GM19099 (cell line): ENCODE results near the gene MEF2A.

ENCODE experiments used
- POLR2A ChIP-seq: IDR thresholded peaks from 3 replicates; pipeline ENCODE4 v1.6.1; 2011; ENCODE audit warnings: low read depth; ENCODE audit not compliant: insufficient read length; ENCODE audit errors: extremely low read depth

Gene MEF2A

GRCh38 chr15:99681990-99682389, 116.2 kb downstream of the MEF2A start:
- TF ChIP-seq POLR2A, result no peak

- no peak for TF ChIP-seq POLR2A
These were observed 116.7 kb downstream of the MEF2A start for GRCh38 chr15:99682455-99682854.

DNA sequence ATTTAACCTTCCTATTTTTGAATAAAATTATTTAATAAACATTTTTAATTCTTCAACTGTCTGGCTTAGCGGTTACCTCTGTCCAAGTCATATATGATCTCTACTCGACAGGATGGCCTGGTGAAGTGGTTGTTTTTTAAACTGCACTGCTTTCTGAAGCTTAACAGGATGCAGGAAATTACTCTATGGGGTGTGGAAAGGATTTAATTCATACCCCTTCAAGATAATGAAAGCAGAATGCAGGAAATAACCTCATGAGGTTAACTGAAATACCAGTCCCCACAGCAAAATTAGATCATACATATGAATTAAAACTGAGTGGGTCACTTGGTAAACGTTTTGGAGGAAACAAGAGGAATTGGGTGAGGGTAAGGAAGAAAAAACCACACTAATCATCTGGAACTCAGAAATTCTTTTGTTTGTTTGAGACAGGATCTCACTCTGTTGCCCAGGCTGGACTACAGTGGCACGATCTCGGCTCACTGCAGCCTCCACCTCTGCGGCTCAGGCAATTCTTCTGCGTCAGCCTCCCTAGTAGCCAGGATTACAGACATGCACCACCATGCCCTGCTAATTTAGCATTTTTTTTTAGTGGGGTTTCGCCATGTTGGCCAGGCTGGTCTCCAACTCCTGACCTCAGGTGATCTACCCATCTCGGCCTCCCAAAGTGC, 117.4 kb downstream of the MEF2A start:
- no peak for TF ChIP-seq POLR2A

- no peak for TF ChIP-seq POLR2A
These were observed 120.5 kb downstream of the MEF2A start for GRCh38 chr15:99686290-99686689.

- no peak for TF ChIP-seq POLR2A
These were observed 127.0 kb downstream of the MEF2A start for GRCh38 chr15:99692825-99693224.

GRCh38 chr15:99696096-99696495, 130.3 kb downstream of the MEF2A start:
- TF ChIP-seq POLR2A, result no peak

DNA sequence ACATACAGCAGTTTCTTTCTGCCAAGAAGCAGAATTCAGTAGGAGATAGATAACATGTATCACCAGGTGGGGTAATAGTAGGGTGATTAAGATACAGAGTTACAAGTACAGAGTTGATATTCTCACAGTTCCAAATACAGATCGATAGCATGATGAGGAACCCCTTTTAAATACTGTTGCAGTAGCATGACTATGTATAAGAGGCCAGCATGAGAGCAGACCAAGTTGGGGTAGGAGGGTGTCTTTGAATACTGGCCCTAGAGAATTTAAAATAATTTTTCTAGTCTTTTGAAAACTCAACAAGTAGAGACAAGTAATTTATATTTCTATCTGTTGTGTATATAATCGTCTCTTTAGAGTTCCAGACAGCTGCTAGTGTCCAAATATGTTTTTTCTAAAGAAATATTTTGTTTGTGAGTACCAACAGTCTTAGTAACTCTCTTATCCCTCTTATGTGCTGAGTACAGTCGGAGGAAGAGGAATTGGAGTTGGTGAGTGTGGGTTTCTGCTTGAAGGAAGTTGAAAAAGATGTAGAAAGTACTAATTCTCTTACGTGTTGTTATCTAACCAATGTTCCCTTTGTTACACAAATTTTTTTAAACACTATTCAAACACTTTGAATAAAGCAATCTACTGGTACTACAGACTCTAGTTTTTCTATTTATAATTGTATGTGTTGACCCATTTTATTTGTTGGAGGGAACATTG, 137.3 kb downstream of the MEF2A start:
- TF ChIP-seq POLR2A, result no peak

- no peak for TF ChIP-seq POLR2A
These were observed 138.0 kb downstream of the MEF2A start for GRCh38 chr15:99703603-99704443.

- no peak for TF ChIP-seq POLR2A
These were observed 138.7 kb downstream of the MEF2A start for GRCh38 chr15:99704444-99704838.

DNA sequence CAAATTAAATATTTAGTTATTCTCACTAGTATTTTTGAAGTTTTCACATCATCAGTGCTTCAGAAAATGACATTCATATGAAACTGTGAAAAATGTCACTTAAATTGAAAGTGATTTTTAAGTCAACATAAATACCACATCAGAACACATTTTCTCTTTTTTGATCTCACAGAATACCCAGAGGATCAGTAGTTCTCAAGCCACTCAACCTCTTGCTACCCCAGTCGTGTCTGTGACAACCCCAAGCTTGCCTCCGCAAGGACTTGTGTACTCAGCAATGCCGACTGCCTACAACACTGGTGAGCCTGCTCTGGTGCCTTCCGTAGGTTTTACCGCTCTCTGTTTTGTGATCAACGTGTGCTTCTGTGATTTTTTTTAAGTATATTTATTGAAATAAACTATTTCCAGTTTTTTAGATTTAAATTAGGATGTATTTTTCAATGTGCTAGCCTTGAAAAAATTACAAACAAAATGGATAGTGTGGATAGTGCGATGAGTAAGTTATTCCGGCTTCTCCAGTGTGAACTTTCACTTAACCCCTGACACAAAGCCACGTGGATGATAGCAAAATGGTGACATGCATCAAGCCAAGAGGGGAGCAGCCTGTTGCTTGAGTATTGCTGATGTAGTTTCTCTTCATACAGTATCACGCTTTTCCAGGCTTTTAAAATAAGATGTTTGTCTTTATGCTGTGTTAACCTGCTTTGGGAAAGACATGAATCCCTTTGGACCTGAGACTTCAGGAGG, 140.9 kb downstream of the MEF2A start:
- TF ChIP-seq POLR2A, result no peak

DNA sequence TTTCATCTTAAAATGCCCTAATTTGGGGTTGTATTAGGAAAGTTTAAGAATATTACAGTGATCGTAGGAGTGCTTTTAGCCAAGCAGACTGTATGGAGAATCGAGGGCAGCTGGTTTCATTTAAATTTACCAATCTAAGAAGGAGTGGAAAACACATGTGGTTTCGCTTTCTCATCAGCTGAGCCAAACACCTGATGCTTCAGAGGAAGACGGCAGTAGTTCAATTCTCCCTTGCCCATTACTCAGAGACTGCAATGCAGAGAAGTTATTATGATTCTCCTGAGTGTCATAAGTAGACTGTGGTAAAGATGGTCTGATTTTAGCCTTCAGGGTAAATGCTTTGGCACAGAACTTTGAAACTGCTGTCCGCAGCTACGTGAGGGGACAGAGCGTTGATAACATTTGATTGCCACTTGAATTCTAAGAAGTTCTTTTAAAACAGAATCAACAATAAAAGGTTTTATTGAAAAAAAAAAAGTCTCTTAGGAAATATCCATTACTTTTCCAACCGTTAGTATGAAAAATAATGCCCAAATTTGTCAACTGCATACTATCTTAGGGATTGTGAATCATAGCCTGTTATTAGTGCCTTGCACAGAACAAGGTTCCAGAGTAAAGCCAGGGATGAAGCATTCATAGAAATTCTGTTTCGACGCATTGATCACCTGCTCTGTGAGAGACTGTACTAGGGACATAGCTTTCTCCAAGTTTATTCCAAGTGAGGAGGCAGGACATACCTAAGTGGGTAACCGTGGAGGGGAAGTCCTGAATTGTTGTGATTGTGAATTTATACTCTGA, 141.9 kb downstream of the MEF2A start:
- TF ChIP-seq POLR2A, result no peak

DNA sequence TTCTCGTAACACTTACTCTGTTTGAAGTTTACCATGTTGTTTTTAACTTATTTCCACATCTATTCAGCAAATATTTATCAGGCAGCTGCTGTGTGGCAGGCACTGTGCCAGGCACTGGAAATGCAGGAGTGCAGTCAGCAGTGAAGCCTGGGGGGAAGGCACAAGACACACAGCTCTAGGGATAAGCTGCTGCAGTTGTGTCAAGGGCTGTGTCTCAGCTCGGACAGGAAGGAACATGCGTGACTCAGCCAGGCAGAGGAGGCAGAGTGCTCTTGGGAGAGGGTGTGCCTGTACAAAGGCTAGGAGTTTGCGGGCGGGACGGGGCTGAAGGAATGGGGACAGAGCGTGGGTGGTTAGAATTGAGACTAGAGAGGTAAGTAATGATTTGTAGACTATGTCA, 142.8 kb downstream of the MEF2A start:
- TF ChIP-seq POLR2A, result no peak

DNA sequence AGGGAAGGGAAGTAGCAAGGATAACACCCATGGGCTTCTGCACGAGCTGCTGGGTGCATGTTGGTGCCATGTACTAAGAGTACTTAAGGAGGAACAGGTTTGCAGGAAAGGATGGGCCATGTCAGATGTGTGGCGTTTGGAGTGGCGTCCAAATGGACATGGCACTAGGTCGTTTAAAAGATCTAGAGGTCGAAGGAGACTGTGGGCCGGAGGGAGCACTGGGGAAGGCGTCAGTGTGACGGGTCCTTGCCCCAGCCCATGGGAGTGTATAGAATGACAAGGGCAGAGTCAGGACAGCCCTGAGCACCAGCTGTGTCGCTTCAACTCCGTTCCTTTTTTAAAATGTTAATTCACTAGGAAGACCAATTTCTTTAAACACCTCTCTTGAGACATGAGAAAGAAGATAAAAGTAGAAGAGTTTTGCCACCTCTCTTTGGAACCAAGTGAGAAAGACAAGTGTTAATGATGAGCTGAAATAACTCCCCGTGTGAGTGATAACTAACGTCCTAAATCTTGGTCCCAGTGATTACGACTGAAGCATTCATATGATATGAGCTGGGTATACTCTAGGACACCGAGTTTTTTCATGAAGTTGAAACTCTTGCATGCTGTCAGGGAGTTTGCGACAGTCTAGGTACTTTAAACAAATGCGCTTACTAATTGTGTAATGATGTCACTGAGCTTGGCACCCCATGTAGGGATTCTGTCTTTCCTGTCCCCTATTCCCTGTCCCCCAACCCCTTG, 143.6 kb downstream of the MEF2A start:
- no peak for TF ChIP-seq POLR2A

DNA sequence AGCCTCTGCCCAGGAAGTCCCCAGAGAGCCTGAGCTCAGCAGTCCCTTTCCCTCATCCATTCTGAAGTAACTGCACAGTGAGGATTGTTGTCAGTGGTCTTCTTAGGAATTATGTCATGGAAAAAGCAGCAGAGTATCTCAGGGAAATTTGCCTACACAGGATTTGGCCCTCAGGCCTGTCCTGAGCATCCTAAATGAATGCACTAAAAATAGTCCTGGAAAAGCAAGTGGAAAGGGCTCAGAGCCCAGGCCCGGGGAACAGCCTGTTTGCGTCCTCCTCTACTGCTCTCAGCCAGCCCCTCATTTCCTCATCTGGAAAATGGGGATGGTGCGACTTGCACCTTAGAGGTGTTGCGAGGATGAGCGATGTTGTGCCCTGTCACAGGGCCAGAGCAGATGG, 145.8 kb downstream of the MEF2A start:
- TF ChIP-seq POLR2A, result no peak
